KG1 (cell line): ENCODE measurements around the gene CEP170B.
"Not testable (repeated sequence)": the region's sequence is repeated elsewhere in the genome, so short reads cannot be mapped to it uniquely, and the experiment has no call there.

ENCODE experiments used
- DNase-seq: peaks from one replicate; lab custom pipeline; 2025; lab: John Stamatoyannopoulos, UW

Gene CEP170B

GRCh38 chr14:104891664-104892530 lies 26.8 kb downstream of the CEP170B start:
- DNase-seq = no peak

- no peak for DNase-seq
Observed at GRCh38 chr14:104892531-104893434, 27.7 kb downstream of the CEP170B start.

GRCh38 chr14:104893435-104894207 lies 28.6 kb downstream of the CEP170B start:
- no peak for DNase-seq

GRCh38 chr14:104894331-104895206 lies 29.5 kb downstream of the CEP170B start:
- no peak for DNase-seq

GRCh38 chr14:104895207-104895785 lies 30.2 kb downstream of the CEP170B start:
- no peak for DNase-seq

GRCh38 chr14:104895786-104896661 lies 31.0 kb downstream of the CEP170B start:
- no peak for DNase-seq

GRCh38 chr14:104897330-104898194 lies 32.5 kb downstream of the CEP170B start:
- DNase-seq = no peak

- DNase-seq = no peak
Observed at GRCh38 chr14:104898195-104898558, 33.1 kb downstream of the CEP170B start.

- no peak for DNase-seq
Observed at GRCh38 chr14:104898870-104899510, 33.9 kb downstream of the CEP170B start.

- no peak for DNase-seq
Observed at GRCh38 chr14:104899781-104900180, 34.7 kb downstream of the CEP170B start.

GRCh38 chr14:104900639-104901512 lies 35.8 kb downstream of the CEP170B start:
- DNase-seq = no peak

- no peak for DNase-seq
Observed at GRCh38 chr14:104903990-104904389, 38.9 kb downstream of the CEP170B start.

GRCh38 chr14:104904650-104905578 lies 39.8 kb downstream of the CEP170B start:
- not testable (repeated sequence) for DNase-seq

GRCh38 chr14:104905579-104905933 lies 40.5 kb downstream of the CEP170B start:
- DNase-seq = not testable (repeated sequence)

GRCh38 chr14:104908303-104908702 lies 43.2 kb downstream of the CEP170B start:
- no peak for DNase-seq

GRCh38 chr14:104912053-104912452 lies 47.0 kb downstream of the CEP170B start:
- DNase-seq = no peak
